SK-N-SH (cell line): ENCODE measurements around the gene TCEA2. TPM values are rescaled to one million over a fixed set of nuclear protein-coding genes. Genes with fewer than 3 reads are reported as not detected.

Source experiments
- CTCF ChIA-PET: fragments of 300-600, 350-600 bp; formaldehyde crosslinking; extraction: SDS; loops from one replicate; lab custom pipeline; 2021; lab: Yijun Ruan, JAX
- POLR2A ChIA-PET: fragments of 350-600 bp; sonication (Branson Sonifier 250); formaldehyde crosslinking; extraction: SDS; loops from one replicate; lab custom pipeline; 2020; ENCODE audit warnings: antibody characterized with exemption, inconsistent platforms; lab: Yijun Ruan, JAX
- DNase-seq: peaks from one replicate; pipeline ENCODE4 v3.0.0; 2012
- H2AFZ ChIP-seq: fragments of 200-600 bp; sonication (generic); 2 replicates; pipeline ENCODE4 v1.8.1; 2016; ENCODE audit warnings: antibody characterized with exemption, mild to moderate bottlenecking, low read depth
- H3F3A ChIP-seq: fragments of 200-600 bp; sonication (generic); replicated peaks from 2 replicates; pipeline ENCODE3; 2016; ENCODE audit warnings: antibody characterized with exemption, mild to moderate bottlenecking; ENCODE audit not compliant: insufficient read depth
- H3K27ac ChIP-seq, 2 experiments: fragments of 200-500 bp in 1 of 2; fragments of 200-600 bp in 1 of 2; sonication (Bioruptor generic) in 1 of 2; sonication (generic), shearing (Covaris generic) in 1 of 2; 2 replicates each; pipeline versions ENCODE4 v1.5.1 to v1.6.1; 2014 to 2016; ENCODE audit warnings: low read depth in 2 of 2, inconsistent platforms in 1 of 2, low read length in 1 of 2, mild to moderate bottlenecking in 1 of 2, mixed read lengths in 1 of 2
- H3K27me3 ChIP-seq: fragments of 200-600 bp; sonication (generic), shearing (Covaris generic); 2 replicates; pipeline ENCODE4 v1.6.1; 2016; ENCODE audit warnings: mixed run types; ENCODE audit not compliant: insufficient read depth
- H3K36me3 ChIP-seq, 2 experiments: fragments of 200-500 bp in 1 of 2; fragments of 200-600 bp in 1 of 2; sonication (Bioruptor generic) in 1 of 2; sonication (generic) in 1 of 2; replicated peaks in 1 of 2; 2 replicates each; pipeline versions ENCODE3 to v1.5.1; 2014 to 2016; ENCODE audit warnings: low read length in 1 of 2, mild to moderate bottlenecking in 1 of 2; ENCODE audit not compliant: insufficient read depth in 2 of 2, control insufficient read depth in 1 of 2
- H3K4me1 ChIP-seq, 2 experiments: fragments of 200-500 bp in 1 of 2; fragments of 200-600 bp in 1 of 2; sonication (Bioruptor generic) in 1 of 2; sonication (generic), shearing (Covaris generic) in 1 of 2; 2 replicates each; pipeline versions ENCODE4 v1.5.1 to v1.6.1; 2014 to 2016; ENCODE audit warnings: low read depth in 1 of 2, low read length in 1 of 2, mixed run types in 1 of 2; ENCODE audit not compliant: insufficient read depth in 2 of 2, control insufficient read depth in 1 of 2
- H3K4me2 ChIP-seq: fragments of 200-600 bp; sonication (generic), shearing (Covaris generic); 2 replicates; pipeline ENCODE4 v1.6.1; 2017; ENCODE audit warnings: mixed run types
- H3K4me3 ChIP-seq, 2 experiments: fragments of 200-500 bp in 1 of 2; fragments of 200-600 bp in 1 of 2; sonication (Bioruptor generic) in 1 of 2; sonication (generic), shearing (Covaris generic) in 1 of 2; 2 replicates each; pipeline versions ENCODE4 v1.5.1 to v1.8.1; 2014 to 2016; ENCODE audit warnings: low read depth in 2 of 2, inconsistent platforms in 1 of 2, low read length in 1 of 2, mild to moderate bottlenecking in 1 of 2, mixed read lengths in 1 of 2, moderate library complexity in 1 of 2
- H3K79me2 ChIP-seq: fragments of 200-600 bp; sonication (generic); 2 replicates; pipeline ENCODE4 v1.8.1; 2017; ENCODE audit warnings: mild to moderate bottlenecking; ENCODE audit not compliant: insufficient read depth
- H3K9ac ChIP-seq: fragments of 200-600 bp; sonication (generic); 2 replicates; pipeline ENCODE4 v1.6.1; 2017; ENCODE audit warnings: mixed run types
- H3K9me2 ChIP-seq: fragments of 200-600 bp; sonication (generic); 2 replicates; pipeline ENCODE4 v1.6.1; 2017; ENCODE audit warnings: mixed run types
- H3K9me3 ChIP-seq: fragments of 200-600 bp; sonication (generic); 2 replicates; pipeline ENCODE4 v1.6.1; 2017; ENCODE audit warnings: mixed run types, mild to moderate bottlenecking, moderate library complexity
- H4K20me1 ChIP-seq: fragments of 200-600 bp; sonication (generic); 2 replicates; pipeline ENCODE4 v1.6.1; 2017; ENCODE audit warnings: mild to moderate bottlenecking, mixed run types; ENCODE audit not compliant: insufficient read depth
- CHD2 ChIP-seq: fragments of 150-350 bp; IDR thresholded peaks from 2 replicates; pipeline ENCODE4 v1.6.1; 2018; ENCODE audit warnings: low read length; ENCODE audit not compliant: partially characterized antibody
- EP300 ChIP-seq, 2 experiments: IDR thresholded peaks; 2 replicates each; pipeline versions ENCODE4 v1.4.0 to v1.6.1; 2012; ENCODE audit warnings: borderline replicate concordance in 1 of 2, low read depth in 1 of 2, low read length in 1 of 2
- EZH2phosphoT487 ChIP-seq: fragments of 200-600 bp; sonication (generic); IDR thresholded peaks from 2 replicates; pipeline ENCODE4 v1.6.1; 2017; ENCODE audit warnings: low read depth, mixed run types, mild to moderate bottlenecking, antibody characterized with exemption, moderate library complexity, borderline replicate concordance
- FOSL2 ChIP-seq: IDR thresholded peaks from 2 replicates; pipeline ENCODE4 v1.4.0; 2012; ENCODE audit warnings: low read depth, mild to moderate bottlenecking, moderate library complexity, borderline replicate concordance
- FOXJ3 ChIP-seq: sonication (generic); formaldehyde crosslinking; IDR thresholded peaks from 2 replicates; pipeline ENCODE4 v1.5.1; 2020; ENCODE audit warnings: mild to moderate bottlenecking, missing genetic modification reagents
- FOXM1 ChIP-seq: IDR thresholded peaks from 2 replicates; pipeline ENCODE4 v1.4.0; 2012; ENCODE audit warnings: low read depth, mild to moderate bottlenecking
- GABPA ChIP-seq: IDR thresholded peaks from 2 replicates; pipeline ENCODE4 v1.4.0; 2012; ENCODE audit warnings: low read depth, mild to moderate bottlenecking
- MEF2A ChIP-seq: IDR thresholded peaks from 2 replicates; pipeline ENCODE4 v1.4.0; 2012; ENCODE audit warnings: low read depth, borderline replicate concordance
- MXI1 ChIP-seq: IDR thresholded peaks from 2 replicates; pipeline ENCODE4 v1.6.1; 2012; ENCODE audit warnings: mild to moderate bottlenecking, low read depth, low read length, improper control_type of control experiment
- NFIC ChIP-seq: IDR thresholded peaks from 2 replicates; pipeline ENCODE4 v1.4.0; 2012; ENCODE audit warnings: borderline replicate concordance
- RFX5 ChIP-seq: IDR thresholded peaks from 2 replicates; pipeline ENCODE4 v1.6.1; 2012; ENCODE audit warnings: mild to moderate bottlenecking, improper control_type of control experiment, low read length
- SMC3 ChIP-seq: IDR thresholded peaks from 2 replicates; pipeline ENCODE4 v1.6.1; 2012; ENCODE audit warnings: low read depth, low read length, improper control_type of control experiment
- TAF1 ChIP-seq: IDR thresholded peaks from 2 replicates; pipeline ENCODE4 v1.6.1; 2012; ENCODE audit warnings: low read depth, mild to moderate bottlenecking, low read length, moderate library complexity, borderline replicate concordance
- TCF12 ChIP-seq: IDR thresholded peaks from 2 replicates; pipeline ENCODE4 v1.4.0; 2012
- WGBS: methylation state at CpG from one replicate; pipeline ENCODE4 v1.1.6; 2017; ENCODE audit warnings: low lambda C conversion rate; 5-methylcytosine and 5-hydroxymethylcytosine counted together
- polyA plus RNA-seq, 3 experiments: library from polyadenylated mRNA; depleted of rRNA; stranded (reverse); fragments of >200 nt; gene quantifications; 2 replicates each; pipeline ENCODE4 v1.2.3, GENCODE V29; 2012
- TF ChIP-seq, protein P1 (sequence below): IDR thresholded peaks from 2 replicates; pipeline ENCODE4 v1.6.1; 2012; ENCODE audit warnings: mild to moderate bottlenecking, low read depth, low read length, moderate library complexity

Gene TCEA2
- polyA plus RNA-seq, 1 of the 3 experiments (the other 2 are of a cell fraction) = 98.9 TPM

DNA sequence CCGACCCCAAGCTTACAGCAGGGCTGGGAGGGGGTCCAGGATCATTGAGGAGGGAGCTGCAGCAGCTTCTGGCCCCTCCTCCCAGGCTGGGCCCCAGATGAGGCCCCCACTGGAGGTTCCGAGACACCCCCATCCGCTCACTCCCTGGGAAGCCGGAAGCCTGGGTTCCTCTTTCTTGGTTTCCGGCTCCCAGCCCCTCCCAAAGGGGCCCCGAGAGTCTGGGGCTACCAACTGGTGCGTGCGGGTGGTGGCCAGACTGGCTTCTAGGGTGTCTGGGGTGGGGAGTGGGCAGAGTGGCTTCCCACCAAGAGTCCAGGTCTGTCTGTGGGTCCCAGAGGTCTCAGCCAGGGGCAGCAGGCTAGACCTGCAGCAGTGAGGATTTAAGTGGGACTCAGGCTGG is 14.1 kb downstream of the TCEA2 start:
- Histone ChIP-seq H3K79me2 (no peaks in the 10 kb centered on the region), H3K4me2 (no peak overlapping the region), H4K20me1 (no peaks in the 10 kb centered on the region), H3F3A (peaks cover 14% of the 10 kb centered on the region)
- WGBS = 97% methylated on average over 5 of the region's 8 CpGs
- TF ChIP-seq EP300 (IDR thresholded peaks at IDR 0.05; ENCODE audit: borderline replicate concordance in 1 of 2, low read depth in 1 of 2, low read length in 1 of 2) = no peak
- no peak for TF ChIP-seq TCF12
- no peak for TF ChIP-seq FOSL2
- TF ChIP-seq FOXM1 = no peak
- TF ChIP-seq, protein P1, sequence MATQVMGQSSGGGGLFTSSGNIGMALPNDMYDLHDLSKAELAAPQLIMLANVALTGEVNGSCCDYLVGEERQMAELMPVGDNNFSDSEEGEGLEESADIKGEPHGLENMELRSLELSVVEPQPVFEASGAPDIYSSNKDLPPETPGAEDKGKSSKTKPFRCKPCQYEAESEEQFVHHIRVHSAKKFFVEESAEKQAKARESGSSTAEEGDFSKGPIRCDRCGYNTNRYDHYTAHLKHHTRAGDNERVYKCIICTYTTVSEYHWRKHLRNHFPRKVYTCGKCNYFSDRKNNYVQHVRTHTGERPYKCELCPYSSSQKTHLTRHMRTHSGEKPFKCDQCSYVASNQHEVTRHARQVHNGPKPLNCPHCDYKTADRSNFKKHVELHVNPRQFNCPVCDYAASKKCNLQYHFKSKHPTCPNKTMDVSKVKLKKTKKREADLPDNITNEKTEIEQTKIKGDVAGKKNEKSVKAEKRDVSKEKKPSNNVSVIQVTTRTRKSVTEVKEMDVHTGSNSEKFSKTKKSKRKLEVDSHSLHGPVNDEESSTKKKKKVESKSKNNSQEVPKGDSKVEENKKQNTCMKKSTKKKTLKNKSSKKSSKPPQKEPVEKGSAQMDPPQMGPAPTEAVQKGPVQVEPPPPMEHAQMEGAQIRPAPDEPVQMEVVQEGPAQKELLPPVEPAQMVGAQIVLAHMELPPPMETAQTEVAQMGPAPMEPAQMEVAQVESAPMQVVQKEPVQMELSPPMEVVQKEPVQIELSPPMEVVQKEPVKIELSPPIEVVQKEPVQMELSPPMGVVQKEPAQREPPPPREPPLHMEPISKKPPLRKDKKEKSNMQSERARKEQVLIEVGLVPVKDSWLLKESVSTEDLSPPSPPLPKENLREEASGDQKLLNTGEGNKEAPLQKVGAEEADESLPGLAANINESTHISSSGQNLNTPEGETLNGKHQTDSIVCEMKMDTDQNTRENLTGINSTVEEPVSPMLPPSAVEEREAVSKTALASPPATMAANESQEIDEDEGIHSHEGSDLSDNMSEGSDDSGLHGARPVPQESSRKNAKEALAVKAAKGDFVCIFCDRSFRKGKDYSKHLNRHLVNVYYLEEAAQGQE = no peak
- no peak for TF ChIP-seq EZH2phosphoT487
- TF ChIP-seq SMC3 = no peak
- TF ChIP-seq MEF2A = no peak
- no peak for TF ChIP-seq MXI1
- TF ChIP-seq, all 33 proteins: peak for 0
- DNase-seq = no peak
- no peak overlapping the region for H2AFZ ChIP-seq
- H3K9me3 ChIP-seq = no peaks in the 10 kb centered on the region
- no peak overlapping the region for H3K27ac ChIP-seq
- ChIA-PET CTCF (interaction anchor here (1.7 to 12.9 kb wide), 2 partner anchors 20 to 38 kb away, joined by 6 to 252 read pairs; partner anchors contain the start of gene NPBWR2), POLR2A (interaction anchor here (1.8 kb wide), 1 partner anchor 14 kb away, joined by 4 read pairs; the partner anchor contains the start of gene TCEA2)
- H3K4me3 ChIP-seq = no peak overlapping the region
- H3K36me3 ChIP-seq = peaks cover 0 to 17% of the 10 kb centered on the region in 2 experiments
- H3K27me3 ChIP-seq = no peaks in the 10 kb centered on the region
- H3K4me1 ChIP-seq = peaks cover 13 to 22% of the 10 kb centered on the region in 2 experiments; a peak in 3 of 4 replicates
- no peak overlapping the region for H3K9ac ChIP-seq
- no peaks in the 10 kb centered on the region for H3K9me2 ChIP-seq

DNA sequence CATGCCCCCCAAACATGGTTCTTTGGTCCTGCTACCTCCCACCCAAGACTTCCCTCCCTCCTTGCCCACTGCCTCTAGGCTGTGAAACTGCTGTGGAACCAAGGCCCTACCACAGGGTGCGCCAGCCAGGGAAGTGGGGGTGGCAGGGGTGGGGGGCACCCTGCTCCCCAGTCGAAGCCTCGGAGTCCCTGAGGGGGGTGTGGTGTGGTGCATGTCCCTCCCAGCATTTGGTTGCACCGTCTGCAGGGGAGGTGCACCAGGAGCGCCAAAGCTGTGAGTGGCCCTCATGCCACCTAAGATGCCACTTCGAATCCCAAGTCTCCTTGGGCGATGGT is 14.5 kb downstream of the TCEA2 start:
- Histone ChIP-seq H3K9me2 (no peaks in the 10 kb centered on the region), H3K36me3 (peaks cover 0 to 14% of the 10 kb centered on the region in 2 experiments), H3K9ac (no peak overlapping the region), H3K27me3 (no peaks in the 10 kb centered on the region), H3F3A (peaks cover 14% of the 10 kb centered on the region), H2AFZ (no peak overlapping the region), H3K4me3 (no peak overlapping the region), H3K4me2 (no peak overlapping the region), H3K79me2 (no peaks in the 10 kb centered on the region), H4K20me1 (no peaks in the 10 kb centered on the region), H3K4me1 (peaks cover 13 to 22% of the 10 kb centered on the region in 2 experiments; a peak in 3 of 4 replicates), H3K27ac (no peak overlapping the region), H3K9me3 (no peaks in the 10 kb centered on the region)
- ChIA-PET POLR2A (no interaction called here), CTCF (interaction anchor here (1.6 to 12.9 kb wide), 2 partner anchors 9 to 38 kb away, joined by 5 to 252 read pairs; partner anchors contain the start of gene NPBWR2)
- TF ChIP-seq FOXJ3 (CRISPR knock-in tag) (no peak), NFIC (no peak), RFX5 (no peak), CHD2 (no peak), TCF12 (no peak), EP300 (IDR thresholded peaks at IDR 0.05; ENCODE audit: borderline replicate concordance in 1 of 2, low read depth in 1 of 2, low read length in 1 of 2) (no peak), GABPA (no peak), TAF1 (no peak)
- TF ChIP-seq, protein P1 = no peak
- 91% methylated on average over 6 of the region's 7 CpGs for WGBS
- no peak for DNase-seq
